Activated naive CD8-positive, alpha-beta T cell treated with anti-CD3 and anti-CD28 coated beads, Interleukin-2, amount 50 U/mL, for 24 hours (primary cell): ENCODE data around the gene ASIC2.
A peak's percentile ranks its signal among the peaks of the same experiment; 100 is the strongest.

Experiments used
- ATAC-seq: fragments of 150-1000 bp; cut with Tn5 transposase; one replicate; pipeline ENCODE4 v1.10.0; 2021
- DNase-seq: peaks from one replicate; pipeline ENCODE4 v3.0.0; 2021
- H3K27ac Mint-ChIP-seq: one replicate; pipeline ENCODE4 v1.8.0; 2021; ENCODE audit warnings: mild to moderate bottlenecking, mixed read lengths
- H3K27me3 Mint-ChIP-seq: one replicate; pipeline ENCODE4 v1.8.0; 2021; ENCODE audit warnings: mixed read lengths
- H3K36me3 Mint-ChIP-seq: one replicate; pipeline ENCODE4 v1.8.0; 2021; ENCODE audit warnings: low read depth, mixed read lengths
- H3K4me1 Mint-ChIP-seq: one replicate; pipeline ENCODE4 v1.8.0; 2021; ENCODE audit warnings: mixed read lengths
- H3K4me3 Mint-ChIP-seq: one replicate; pipeline ENCODE4 v1.8.0; 2021; ENCODE audit warnings: mild to moderate bottlenecking, moderate library complexity, mixed read lengths
- H3K9me3 Mint-ChIP-seq: one replicate; pipeline ENCODE4 v1.8.0; 2021; ENCODE audit warnings: mixed read lengths

Gene ASIC2

GRCh38 chr17:33299115-33299514, 6.0 kb upstream of the ASIC2 start:
- Mint-ChIP-seq H3K36me3 (peaks cover 2% of the 10 kb centered on the region), H3K27ac (no peak overlapping the region), H3K27me3 (peaks cover 17% of the 10 kb centered on the region), H3K4me1 (peaks cover 7% of the 10 kb centered on the region), H3K4me3 (no peak overlapping the region), H3K9me3 (peaks cover 4% of the 10 kb centered on the region)
- no peak for ATAC-seq
- no peak for DNase-seq

GRCh38 chr17:33297643-33298042, 4.5 kb upstream of the ASIC2 start:
- Mint-ChIP-seq H3K36me3 (peaks cover 2% of the 10 kb centered on the region), H3K27ac (peak overlapping the region; percentile 55), H3K4me3 (no peak overlapping the region), H3K4me1 (peaks cover 4% of the 10 kb centered on the region), H3K27me3 (peaks cover 22% of the 10 kb centered on the region), H3K9me3 (peaks cover 4% of the 10 kb centered on the region)
- ATAC-seq: no peak
- no peak for DNase-seq

- Mint-ChIP-seq H3K4me1 (peaks cover 3% of the 10 kb centered on the region), H3K27ac (no peak overlapping the region), H3K27me3 (peaks cover 39% of the 10 kb centered on the region), H3K4me3 (no peak overlapping the region), H3K36me3 (peaks cover 2% of the 10 kb centered on the region), H3K9me3 (no peaks in the 10 kb centered on the region)
- ATAC-seq: no peak
- DNase-seq: no peak
Measured at GRCh38 chr17:33294994-33295393, 1.9 kb upstream of the ASIC2 start.

- Mint-ChIP-seq H3K4me1 (peaks cover 3% of the 10 kb centered on the region), H3K4me3 (no peak overlapping the region), H3K27me3 (peaks cover 42% of the 10 kb centered on the region), H3K27ac (no peak overlapping the region), H3K36me3 (no peaks in the 10 kb centered on the region), H3K9me3 (no peaks in the 10 kb centered on the region)
- peak; percentile 18 for ATAC-seq
- DNase-seq: no peak
Measured at GRCh38 chr17:33292201-33292980, 704 bp downstream of the ASIC2 start.

- H3K36me3 Mint-ChIP-seq: no peaks in the 10 kb centered on the region
- H3K9me3 Mint-ChIP-seq: no peaks in the 10 kb centered on the region
- DNase-seq (peak; percentile 4), ATAC-seq (no peak)
- H3K27me3 Mint-ChIP-seq: peaks cover 42% of the 10 kb centered on the region
- peak overlapping the region; percentile 52 for H3K4me3 Mint-ChIP-seq
- H3K27ac Mint-ChIP-seq: no peak overlapping the region
- peaks cover 3% of the 10 kb centered on the region for H3K4me1 Mint-ChIP-seq
Measured at GRCh38 chr17:33291248-33292200, 1.6 kb downstream of the ASIC2 start.

- Mint-ChIP-seq H3K27me3 (peaks cover 41% of the 10 kb centered on the region), H3K27ac (no peak overlapping the region)
Measured at GRCh38 chr17:33290253-33290652, 2.8 kb downstream of the ASIC2 start.

GRCh38 chr17:33288954-33289353, 4.1 kb downstream of the ASIC2 start:
- no peak for ATAC-seq
- H3K36me3 Mint-ChIP-seq: no peaks in the 10 kb centered on the region
- no peak for DNase-seq
- no peak overlapping the region for H3K27ac Mint-ChIP-seq
- H3K9me3 Mint-ChIP-seq: no peaks in the 10 kb centered on the region
- H3K27me3 Mint-ChIP-seq: peaks cover 28% of the 10 kb centered on the region
- H3K4me1 Mint-ChIP-seq: peaks cover 3% of the 10 kb centered on the region
- H3K4me3 Mint-ChIP-seq: no peak overlapping the region

More at GRCh38 chr17:33290253-33290652, 2.8 kb downstream of the ASIC2 start:
- Mint-ChIP-seq H3K9me3 (no peaks in the 10 kb centered on the region), H3K4me3 (no peak overlapping the region), H3K36me3 (no peaks in the 10 kb centered on the region), H3K4me1 (peaks cover 3% of the 10 kb centered on the region)
- DNase-seq: no peak
- ATAC-seq: no peak

GRCh38 chr17:33287096-33287725, 5.9 kb downstream of the ASIC2 start:
- no peaks in the 10 kb centered on the region for H3K36me3 Mint-ChIP-seq
- H3K27ac Mint-ChIP-seq: no peak overlapping the region
- DNase-seq: no peak
- peaks cover 3% of the 10 kb centered on the region for H3K4me1 Mint-ChIP-seq
- ATAC-seq: no peak
- no peaks in the 10 kb centered on the region for H3K9me3 Mint-ChIP-seq
- H3K27me3 Mint-ChIP-seq: peaks cover 20% of the 10 kb centered on the region
- no peak overlapping the region for H3K4me3 Mint-ChIP-seq

- Mint-ChIP-seq H3K9me3 (no peaks in the 10 kb centered on the region), H3K36me3 (no peaks in the 10 kb centered on the region), H3K27ac (no peak overlapping the region), H3K4me1 (no peaks in the 10 kb centered on the region), H3K4me3 (no peak overlapping the region), H3K27me3 (peaks cover 8% of the 10 kb centered on the region)
- no peak for ATAC-seq
- DNase-seq: no peak
Measured at GRCh38 chr17:33285413-33285812, 7.7 kb downstream of the ASIC2 start.

- DNase-seq (no peak), ATAC-seq (no peak)
- H3K27me3 Mint-ChIP-seq: peaks cover 3% of the 10 kb centered on the region
- no peaks in the 10 kb centered on the region for H3K9me3 Mint-ChIP-seq
- H3K4me1 Mint-ChIP-seq: no peaks in the 10 kb centered on the region
- H3K27ac Mint-ChIP-seq: no peak overlapping the region
- H3K4me3 Mint-ChIP-seq: no peak overlapping the region
- no peaks in the 10 kb centered on the region for H3K36me3 Mint-ChIP-seq
Measured at GRCh38 chr17:33284022-33284421, 9.1 kb downstream of the ASIC2 start.

- H3K36me3 Mint-ChIP-seq: no peaks in the 10 kb centered on the region
- no peaks in the 10 kb centered on the region for H3K4me1 Mint-ChIP-seq
- H3K4me3 Mint-ChIP-seq: no peak overlapping the region
- ATAC-seq (no peak), DNase-seq (no peak)
- no peaks in the 10 kb centered on the region for H3K9me3 Mint-ChIP-seq
- no peak overlapping the region for H3K27ac Mint-ChIP-seq
- peaks cover 13% of the 10 kb centered on the region for H3K27me3 Mint-ChIP-seq
Measured at GRCh38 chr17:33280162-33280943, 12.7 kb downstream of the ASIC2 start.

GRCh38 chr17:33277436-33278100, 15.5 kb downstream of the ASIC2 start:
- no peaks in the 10 kb centered on the region for H3K9me3 Mint-ChIP-seq
- no peak for DNase-seq
- H3K27me3 Mint-ChIP-seq: peaks cover 13% of the 10 kb centered on the region
- no peak overlapping the region for H3K27ac Mint-ChIP-seq
- H3K36me3 Mint-ChIP-seq: no peaks in the 10 kb centered on the region
- no peak for ATAC-seq
- H3K4me1 Mint-ChIP-seq: no peaks in the 10 kb centered on the region
- H3K4me3 Mint-ChIP-seq: no peak overlapping the region

- Mint-ChIP-seq H3K4me1 (no peaks in the 10 kb centered on the region), H3K9me3 (no peaks in the 10 kb centered on the region), H3K36me3 (no peaks in the 10 kb centered on the region), H3K4me3 (no peak overlapping the region), H3K27me3 (peaks cover 9% of the 10 kb centered on the region), H3K27ac (no peak overlapping the region)
- DNase-seq (no peak), ATAC-seq (no peak)
Measured at GRCh38 chr17:33273743-33274410, 19.2 kb downstream of the ASIC2 start.
